H1 (cell line): ENCODE results near the gene IMPDH1. TPM values are rescaled to one million over a fixed set of nuclear protein-coding genes. Genes with fewer than 3 reads are reported as not detected.
A peak's percentile ranks its signal among the peaks of the same experiment; 100 is the strongest.

Experiments
- CTCF ChIA-PET: fragments of 300-600 bp; sonication (Branson Sonifier 250); formaldehyde crosslinking; loops from one replicate; lab custom pipeline; 2021; ENCODE audit not compliant: partially characterized antibody; lab: Charles Lee
- POLR2A ChIA-PET: fragments of 300-600 bp; sonication (Branson Sonifier 250); formaldehyde crosslinking; loops from one replicate; lab custom pipeline; 2021; ENCODE audit warnings: inconsistent platforms; ENCODE audit not compliant: partially characterized antibody; lab: Charles Lee
- DNase-seq, 2 experiments: peaks; one replicate each; pipeline versions ENCODE4 v3.0.0 to v3.0.0-alpha.2; 2010 to 2022; ENCODE audit warnings: low spot score in 2 of 2, low read depth in 1 of 2, mixed read lengths in 1 of 2
- FAIRE-seq: peaks from 2 replicates; lab custom pipeline; 2011; peaks lifted over from hg19 to GRCh38; lab: Jason Lieb, UNC
- H2AFZ ChIP-seq: 2 replicates; pipeline ENCODE4 v1.8.1; 2012; ENCODE audit warnings: low read length, inconsistent platforms
- H2AK5ac ChIP-seq: 2 replicates; pipeline ENCODE4 v1.6.1; 2013; ENCODE audit warnings: low read depth, low read length
- H2BK120ac ChIP-seq: replicated peaks from 2 replicates; pipeline ENCODE3; 2013; ENCODE audit warnings: low read depth, low read length, inconsistent platforms
- H2BK12ac ChIP-seq: 2 replicates; pipeline ENCODE4 v1.6.1; 2013; ENCODE audit warnings: low read depth, low read length
- H2BK15ac ChIP-seq: 2 replicates; pipeline ENCODE4 v1.6.1; 2013; ENCODE audit warnings: low read length
- H2BK20ac ChIP-seq: 2 replicates; pipeline ENCODE4 v1.6.1; 2013; ENCODE audit warnings: low read length
- H2BK5ac ChIP-seq: 2 replicates; pipeline ENCODE4 v1.6.1; 2013; ENCODE audit warnings: low read depth, low read length
- H3K14ac ChIP-seq: 2 replicates; pipeline ENCODE4 v1.6.1; 2013; ENCODE audit warnings: inconsistent platforms; ENCODE audit not compliant: insufficient read length
- H3K18ac ChIP-seq: 2 replicates; pipeline ENCODE4 v1.6.1; 2013; ENCODE audit warnings: low read length; ENCODE audit errors: extremely low read depth
- H3K23ac ChIP-seq: 2 replicates; pipeline ENCODE4 v1.6.1; 2013; ENCODE audit warnings: inconsistent platforms; ENCODE audit not compliant: insufficient read length
- H3K23me2 ChIP-seq: 2 replicates; pipeline ENCODE4 v1.6.1; 2013; ENCODE audit warnings: low read depth, low read length
- H3K27ac ChIP-seq: 2 replicates; pipeline ENCODE4 v1.6.1; 2011; ENCODE audit warnings: low read depth, low read length, inconsistent platforms
- H3K27me3 ChIP-seq, 4 experiments: replicated peaks in 1 of 4; 1 replicate in 1 of 4; 2 replicates in 3 of 4; pipeline versions ENCODE4 v1.6.1 to v1.8.1; 2011 to 2013; ENCODE audit warnings: low read length in 3 of 4, mild to moderate bottlenecking in 3 of 4, inconsistent platforms in 2 of 4, mixed read lengths in 2 of 4, moderate library complexity in 1 of 4; ENCODE audit not compliant: control insufficient read depth in 3 of 4, insufficient read depth in 3 of 4; ENCODE audit errors: extremely low read depth in 1 of 4
- H3K36me3 ChIP-seq, 4 experiments: 2 replicates each; pipeline versions ENCODE4 v1.6.1 to v1.8.1; 2011 to 2013; ENCODE audit warnings: mild to moderate bottlenecking in 4 of 4, low read length in 3 of 4, moderate library complexity in 2 of 4, control low read depth in 1 of 4, inconsistent platforms in 1 of 4; ENCODE audit not compliant: insufficient read depth in 4 of 4, control insufficient read depth in 2 of 4
- H3K4ac ChIP-seq: replicated peaks from 2 replicates; pipeline ENCODE3; 2013; ENCODE audit warnings: low read length, low read depth, mixed read lengths, inconsistent platforms; ENCODE audit not compliant: insufficient read length
- H3K4me1 ChIP-seq, 4 experiments: replicated peaks in 1 of 4; 1 replicate in 1 of 4; 2 replicates in 3 of 4; pipeline versions ENCODE4 v1.6.1 to v1.8.1; 2011 to 2013; ENCODE audit warnings: low read length in 3 of 4, inconsistent platforms in 2 of 4, mixed read lengths in 1 of 4; ENCODE audit not compliant: insufficient read depth in 4 of 4, control insufficient read depth in 3 of 4
- H3K4me2 ChIP-seq, 2 experiments: 2 replicates each; pipeline versions ENCODE4 v1.6.1 to v1.8.1; 2011 to 2013; ENCODE audit warnings: low read depth in 2 of 2, low read length in 2 of 2, control low read depth in 1 of 2, inconsistent platforms in 1 of 2, mild to moderate bottlenecking in 1 of 2; ENCODE audit not compliant: insufficient read depth in 1 of 2
- H3K4me3 ChIP-seq, 4 experiments: fragments of 200-600, 300-600 bp in 1 of 4; sonication (generic), shearing (Covaris generic), sonication (Bioruptor Twin) in 1 of 4; 2 replicates each; pipeline versions ENCODE4 v1.5.1 to v1.8.1; 2011 to 2016; ENCODE audit warnings: low read length in 4 of 4, low read depth in 3 of 4, control low read depth in 2 of 4, inconsistent platforms in 2 of 4, mild to moderate bottlenecking in 2 of 4, mixed read lengths in 1 of 4, moderate library complexity in 1 of 4; ENCODE audit not compliant: insufficient read depth in 2 of 4; ENCODE audit errors: extremely low read depth in 1 of 4
- H3K56ac ChIP-seq: replicated peaks from 2 replicates; pipeline ENCODE3; 2013; ENCODE audit warnings: low read depth, mild to moderate bottlenecking, mixed read lengths, low read length, inconsistent platforms; ENCODE audit not compliant: insufficient read length
- H3K79me1 ChIP-seq: 2 replicates; pipeline ENCODE4 v1.6.1; 2013; ENCODE audit warnings: low read depth, low read length, control low read depth
- H3K79me2 ChIP-seq, 2 experiments: 2 replicates each; pipeline versions ENCODE4 v1.6.1 to v1.8.1; 2012 to 2013; ENCODE audit warnings: low read length in 2 of 2, mild to moderate bottlenecking in 2 of 2, inconsistent platforms in 1 of 2; ENCODE audit not compliant: insufficient read depth in 2 of 2, control insufficient read depth in 1 of 2
- H3K9ac ChIP-seq, 4 experiments: replicated peaks in 1 of 4; 1 replicate in 1 of 4; 2 replicates in 3 of 4; pipeline versions ENCODE4 v1.6.1 to v1.8.1; 2011 to 2013; ENCODE audit warnings: low read depth in 3 of 4, low read length in 3 of 4, control low read depth in 2 of 4, mild to moderate bottlenecking in 2 of 4, moderate library complexity in 2 of 4, inconsistent platforms in 1 of 4; ENCODE audit errors: extremely low read depth in 1 of 4
- H3K9me3 ChIP-seq, 2 experiments: 2 replicates each; pipeline versions ENCODE4 v1.6.1 to v1.8.1; 2012 to 2013; ENCODE audit warnings: mild to moderate bottlenecking in 2 of 2, moderate library complexity in 2 of 2, control low read depth in 1 of 2, inconsistent platforms in 1 of 2, low read depth in 1 of 2, low read length in 1 of 2, mixed read lengths in 1 of 2; ENCODE audit not compliant: insufficient read depth in 2 of 2
- H4K20me1 ChIP-seq, 2 experiments: replicated peaks in 1 of 2; 2 replicates each; pipeline versions ENCODE3 to v1.8.1; 2011 to 2013; ENCODE audit warnings: inconsistent platforms in 2 of 2, low read length in 2 of 2, mild to moderate bottlenecking in 1 of 2; ENCODE audit not compliant: insufficient read depth in 2 of 2, control insufficient read depth in 1 of 2
- H4K5ac ChIP-seq: 2 replicates; pipeline ENCODE4 v1.6.1; 2013; ENCODE audit warnings: low read length, low read depth, mixed read lengths, inconsistent platforms; ENCODE audit not compliant: insufficient read length
- H4K8ac ChIP-seq: 2 replicates; pipeline ENCODE4 v1.8.0; 2013; ENCODE audit warnings: mild to moderate bottlenecking, moderate library complexity, low read length, inconsistent platforms; ENCODE audit not compliant: insufficient read depth; ENCODE audit errors: extremely low read depth
- H4K91ac ChIP-seq: replicated peaks from 2 replicates; pipeline ENCODE3; 2013; ENCODE audit warnings: low read length, mixed read lengths, inconsistent platforms; ENCODE audit not compliant: insufficient read length
- CBX8 ChIP-seq: fragments of 300-800, 300-1000 bp; sonication (generic); IDR thresholded peaks from 2 replicates; pipeline ENCODE4 v1.7.1; 2016; ENCODE audit warnings: low read depth, low read length, borderline replicate concordance
- HDAC6 ChIP-seq: IDR thresholded peaks from one replicate; pipeline ENCODE4 v1.7.1; 2012; ENCODE audit warnings: low read depth, mild to moderate bottlenecking, inconsistent platforms, low read length, moderate library complexity
- JUND ChIP-seq: IDR thresholded peaks from 2 replicates; pipeline ENCODE4 v1.6.1; 2011; ENCODE audit warnings: mild to moderate bottlenecking, improper control_type of control experiment, low read length
- NRF1 ChIP-seq: IDR thresholded peaks from 2 replicates; pipeline ENCODE4 v1.6.1; 2011; ENCODE audit warnings: mild to moderate bottlenecking, low read depth, low read length, improper control_type of control experiment
- SIN3A ChIP-seq, 2 experiments: IDR thresholded peaks in 1 of 2; conservative IDR thresholded peaks in 1 of 2; 2 replicates each; pipeline ENCODE4 v1.6.1; 2011 to 2012; ENCODE audit warnings: low read length in 2 of 2, improper control_type of control experiment in 1 of 2, low read depth in 1 of 2, mild to moderate bottlenecking in 1 of 2
- SUZ12 ChIP-seq: fragments of 200-600 bp; sonication (generic); IDR thresholded peaks from 2 replicates; pipeline ENCODE4 v1.6.1; 2012; ENCODE audit warnings: mild to moderate bottlenecking, inconsistent platforms, low read length, moderate library complexity, mixed read lengths
- TAF7 ChIP-seq: optimal IDR thresholded peaks from 2 replicates; pipeline ENCODE3; 2011; ENCODE audit warnings: low read depth, mild to moderate bottlenecking, inconsistent platforms, low read length, moderate library complexity, borderline replicate concordance
- WGBS, 2 experiments: shearing (Covaris generic) in 1 of 2; methylation state at CpG; one replicate each; pipeline versions ENCODE4 v1.1.6 to v1.1.7; 2013 to 2015; ENCODE audit warnings: low lambda C conversion rate in 2 of 2, mixed read lengths in 2 of 2, inconsistent platforms in 1 of 2, low coverage in 1 of 2, missing lambda C conversion rate in 1 of 2; ENCODE audit not compliant: insufficient replicate concordance in 2 of 2, insufficient coverage in 1 of 2, insufficient read length in 1 of 2; ENCODE audit errors: extremely low coverage in 1 of 2, missing lambda C conversion rate in 1 of 2; 5-methylcytosine and 5-hydroxymethylcytosine counted together
- polyA plus RNA-seq, 7 experiments: library from polyadenylated mRNA; depleted of rRNA in 3 of 7; stranded (reverse) in 5 of 7; unstranded in 2 of 7; fragments of >200 nt in 5 of 7; fragments of 200-250 nt in 2 of 7; gene quantifications; 1 replicate in 5 of 7; 2 replicates in 1 of 7; 4 replicates in 1 of 7; pipeline versions ENCODE4 v1.2.1 to v1.2.3, GENCODE V29; 2011 to 2013; ENCODE audit warnings: missing spikeins in 2 of 7, mixed read lengths in 2 of 7
- total RNA-seq: library from RNA; stranded (reverse); fragmentation: NEBNext Ultra II Directional; extraction: Animal tissue kit (Norgen Biotek cat#: 25700); gene quantifications from 2 replicates; pipeline ENCODE4 v1.2.1, GENCODE V29; 2021
- TF ChIP-seq, protein P1 (sequence below), 3 experiments: IDR thresholded peaks; 1 replicate in 2 of 3; 2 replicates in 1 of 3; pipeline versions ENCODE4 v1.5.1 to v1.6.1; 2011; ENCODE audit warnings: low read length in 3 of 3, mild to moderate bottlenecking in 3 of 3, inconsistent platforms in 2 of 3, low read depth in 1 of 3, moderate library complexity in 1 of 3; ENCODE audit not compliant: insufficient read depth in 1 of 3; ENCODE audit errors: control extremely low read depth in 1 of 3
- TF ChIP-seq, protein P2 (sequence below): IDR thresholded peaks from 2 replicates; pipeline ENCODE4 v1.6.1; 2011; ENCODE audit warnings: low read depth, mild to moderate bottlenecking, low read length; ENCODE audit not compliant: insufficient read depth

IMPDH1 gene
- total and polyA plus RNA-seq, 2 of the 8 experiments (the other 6 are each of a cell fraction or from before 2014, with no cell fraction given) = 45.8 TPM

DNA sequence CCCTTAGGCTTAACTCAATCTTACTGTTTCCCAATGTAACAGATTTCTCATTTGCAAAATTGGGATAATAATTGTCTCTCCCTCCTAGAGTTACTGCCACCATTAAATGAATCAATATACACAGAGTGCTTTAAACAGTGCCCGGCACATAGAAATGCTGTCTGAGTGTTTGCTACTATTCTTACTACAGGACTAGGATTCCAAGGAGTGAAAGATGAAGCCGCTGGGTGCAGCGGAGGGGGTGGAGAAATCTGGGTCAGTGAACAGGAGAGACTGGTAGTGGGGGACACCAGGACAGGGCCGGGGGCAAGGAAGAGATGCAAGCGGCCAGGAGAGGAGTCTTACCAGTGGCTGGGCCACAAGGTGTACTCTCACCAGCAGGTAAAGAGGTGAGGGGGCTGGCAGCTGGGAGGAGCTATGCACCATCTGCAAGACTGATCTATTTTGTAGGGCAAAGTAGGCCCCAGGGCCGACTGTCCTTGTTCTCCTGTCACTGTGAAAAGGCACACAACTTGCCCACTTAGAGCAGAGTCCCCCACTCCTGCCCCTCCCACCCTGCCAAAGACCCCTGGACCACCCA lies 29.8 kb downstream of the IMPDH1 start:
- FAIRE-seq = no peak
- CTCF ChIA-PET = interaction anchor here (1.2 to 18.9 kb wide), 9 partner anchors 10 to 378 kb away, joined by 3 to 345 read pairs (median 87); partner anchors contain the start of genes IMPDH1, PRRT4 and RBM28
- WGBS, 2 experiments = 92% methylated on average over 5 of the region's 6 CpGs; no CpG with 5 or more reads in 1 of the 2 experiments
- TF ChIP-seq SUZ12 = no peak
- TF ChIP-seq NRF1 = no peak
- TF ChIP-seq, protein P1, sequence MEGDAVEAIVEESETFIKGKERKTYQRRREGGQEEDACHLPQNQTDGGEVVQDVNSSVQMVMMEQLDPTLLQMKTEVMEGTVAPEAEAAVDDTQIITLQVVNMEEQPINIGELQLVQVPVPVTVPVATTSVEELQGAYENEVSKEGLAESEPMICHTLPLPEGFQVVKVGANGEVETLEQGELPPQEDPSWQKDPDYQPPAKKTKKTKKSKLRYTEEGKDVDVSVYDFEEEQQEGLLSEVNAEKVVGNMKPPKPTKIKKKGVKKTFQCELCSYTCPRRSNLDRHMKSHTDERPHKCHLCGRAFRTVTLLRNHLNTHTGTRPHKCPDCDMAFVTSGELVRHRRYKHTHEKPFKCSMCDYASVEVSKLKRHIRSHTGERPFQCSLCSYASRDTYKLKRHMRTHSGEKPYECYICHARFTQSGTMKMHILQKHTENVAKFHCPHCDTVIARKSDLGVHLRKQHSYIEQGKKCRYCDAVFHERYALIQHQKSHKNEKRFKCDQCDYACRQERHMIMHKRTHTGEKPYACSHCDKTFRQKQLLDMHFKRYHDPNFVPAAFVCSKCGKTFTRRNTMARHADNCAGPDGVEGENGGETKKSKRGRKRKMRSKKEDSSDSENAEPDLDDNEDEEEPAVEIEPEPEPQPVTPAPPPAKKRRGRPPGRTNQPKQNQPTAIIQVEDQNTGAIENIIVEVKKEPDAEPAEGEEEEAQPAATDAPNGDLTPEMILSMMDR (IDR thresholded peaks at IDR 0.05; ENCODE audit: control extremely low read depth in 1 of 3, insufficient read depth in 1 of 3, low read depth in 1 of 3, low read length in 3 of 3) = no peak
- TF ChIP-seq TAF7 = no peak
- no peak for TF ChIP-seq HDAC6
- TF ChIP-seq, protein P2, sequence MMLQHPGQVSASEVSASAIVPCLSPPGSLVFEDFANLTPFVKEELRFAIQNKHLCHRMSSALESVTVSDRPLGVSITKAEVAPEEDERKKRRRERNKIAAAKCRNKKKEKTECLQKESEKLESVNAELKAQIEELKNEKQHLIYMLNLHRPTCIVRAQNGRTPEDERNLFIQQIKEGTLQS = no peak
- TF ChIP-seq JUND = no peak
- no peak for TF ChIP-seq CBX8
- no peak for TF ChIP-seq SIN3A (conservative IDR thresholded peaks at IDR 0.05 in 1 of 2, IDR thresholded peaks at IDR 0.05 in 1 of 2; ENCODE audit: low read depth in 1 of 2, low read length in 2 of 2)

More for the DNA sequence above, 29.8 kb downstream of the IMPDH1 start:
- no peaks in the 10 kb centered on the region for H3K79me1 ChIP-seq
- no peak overlapping the region for H2BK5ac ChIP-seq
- H3K4ac ChIP-seq = no peak overlapping the region
- no peaks in the 10 kb centered on the region for H4K20me1 ChIP-seq
- H4K5ac ChIP-seq = no peak overlapping the region
- no peaks in the 10 kb centered on the region for H3K9me3 ChIP-seq
- no peak overlapping the region for H3K23ac ChIP-seq
- no peak overlapping the region for H3K9ac ChIP-seq
- H3K14ac ChIP-seq = no peak overlapping the region
- no peak overlapping the region for H2BK12ac ChIP-seq
- no peak overlapping the region for H2AFZ ChIP-seq
- H3K56ac ChIP-seq = no peak overlapping the region
- H4K91ac ChIP-seq = no peak overlapping the region
- no peak overlapping the region for H4K8ac ChIP-seq
- H3K27me3 ChIP-seq = peaks cover 0 to 3% (median 0%) of the 10 kb centered on the region in 4 experiments; a peak in 1 of 7 replicates
- H3K4me2 ChIP-seq = no peak overlapping the region
- H3K36me3 ChIP-seq = no peaks in the 10 kb centered on the region
- no peak overlapping the region for H3K27ac ChIP-seq
- no peak overlapping the region for H2BK20ac ChIP-seq
- peaks cover 0 to 12% (median 8%) of the 10 kb centered on the region in 4 experiments; a peak in 5 of 7 replicates for H3K4me1 ChIP-seq
- H3K4me3 ChIP-seq = no peak overlapping the region
- H3K23me2 ChIP-seq = no peaks in the 10 kb centered on the region
- no peak for DNase-seq
- peak overlapping the region; percentile 32; the same call in 1 of the 2 replicates for H3K18ac ChIP-seq
- no peaks in the 10 kb centered on the region for H3K79me2 ChIP-seq
- H2AK5ac ChIP-seq = no peak overlapping the region
- no peak overlapping the region for H2BK15ac ChIP-seq
- POLR2A ChIA-PET = no interaction called here
- no peak overlapping the region for H2BK120ac ChIP-seq
